GM23248 (cell line): ENCODE measurements around the gene CALY.

Experiments used
- EZH2 ChIP-seq: fragments of 200-600 bp; sonication (generic); IDR thresholded peaks from 2 replicates; pipeline ENCODE4 v1.6.1; 2018; ENCODE audit warnings: antibody characterized with exemption, mild to moderate bottlenecking; ENCODE audit not compliant: insufficient read depth, poor library complexity, severe bottlenecking
- EZH2phosphoT487 ChIP-seq: fragments of 200-600 bp; sonication (generic); IDR thresholded peaks from 2 replicates; pipeline ENCODE4 v1.6.1; 2018; ENCODE audit warnings: antibody characterized with exemption, moderate library complexity, mild to moderate bottlenecking, low read depth; ENCODE audit not compliant: insufficient read depth

GRCh38 chr10:133282846-133283390 lies 53.8 kb downstream of the CALY start:
- TF ChIP-seq EZH2: no peak
- TF ChIP-seq EZH2phosphoT487: no peak
